OCI-LY7 (cell line): ENCODE measurements around the gene FAM204A. TPM values are rescaled to one million over a fixed set of nuclear protein-coding genes. Genes with fewer than 3 reads are reported as not detected.

Experiments
- BruUV-seq: library from RNA; stranded (reverse); fragments of 400-500 nt; replicated peaks from 2 replicates; lab custom pipeline; 2021; lab: Mats Ljungman, UMichigan
- CTCF ChIA-PET: fragments of 300-600 bp; sonication (Branson Sonifier 250); formaldehyde crosslinking; loops from one replicate; lab custom pipeline; 2022; ENCODE audit warnings: antibody characterized with exemption; ENCODE audit not compliant: unreplicated experiment; lab: Charles Lee
- POLR2A ChIA-PET: fragments of 300-600 bp; sonication (Branson Sonifier 250); formaldehyde crosslinking; loops from one replicate; lab custom pipeline; 2022; ENCODE audit warnings: antibody characterized with exemption; lab: Charles Lee
- DNase-seq: peaks from one replicate; pipeline ENCODE4 v3.0.0-alpha.2; 2015; ENCODE audit warnings: low spot score
- H2AFZ ChIP-seq: fragments of 200-600 bp; sonication (generic), shearing (Covaris generic); 2 replicates; pipeline ENCODE4 v1.6.1; 2014; ENCODE audit warnings: mild to moderate bottlenecking, antibody characterized with exemption, low read length, moderate library complexity
- H3K27ac ChIP-seq: fragments of 200-600 bp; sonication (generic); 2 replicates; pipeline ENCODE4 v1.5.1; 2014; ENCODE audit warnings: mixed run types, low read depth, mild to moderate bottlenecking, moderate library complexity, low read length, inconsistent platforms; ENCODE audit not compliant: poor library complexity, severe bottlenecking
- H3K36me3 ChIP-seq: fragments of 200-600 bp; sonication (generic); 2 replicates; pipeline ENCODE4 v1.6.1; 2014; ENCODE audit warnings: mild to moderate bottlenecking, antibody characterized with exemption, low read length, moderate library complexity, mixed read lengths; ENCODE audit not compliant: insufficient read depth
- H3K4me1 ChIP-seq: fragments of 200-600 bp; sonication (generic); 2 replicates; pipeline ENCODE4 v1.5.1; 2014; ENCODE audit warnings: mild to moderate bottlenecking, low read length; ENCODE audit not compliant: insufficient read depth, poor library complexity, severe bottlenecking
- H3K4me2 ChIP-seq: fragments of 200-600 bp; sonication (generic); 2 replicates; pipeline ENCODE4 v1.6.1; 2014; ENCODE audit warnings: mild to moderate bottlenecking, low read length
- H3K4me3 ChIP-seq: fragments of 200-600 bp; sonication (generic); 2 replicates; pipeline ENCODE4 v1.5.1; 2014; ENCODE audit warnings: mild to moderate bottlenecking, low read depth, low read length; ENCODE audit not compliant: poor library complexity, severe bottlenecking
- H3K79me2 ChIP-seq: fragments of 200-600 bp; sonication (generic); 2 replicates; pipeline ENCODE4 v1.6.1; 2016; ENCODE audit warnings: low read depth, mild to moderate bottlenecking, low read length, moderate library complexity, mixed read lengths; ENCODE audit not compliant: insufficient read depth
- H3K9me2 ChIP-seq: fragments of 200-600 bp; sonication (generic); 2 replicates; pipeline ENCODE4 v1.6.1; 2016; ENCODE audit warnings: mild to moderate bottlenecking, low read length, mixed read lengths; ENCODE audit not compliant: insufficient read depth
- H3K9me3 ChIP-seq: fragments of 200-600 bp; sonication (generic); 2 replicates; pipeline ENCODE4 v1.6.1; 2014; ENCODE audit warnings: mild to moderate bottlenecking, mixed run types, low read length, mixed read lengths
- H4K20me1 ChIP-seq: fragments of 200-600 bp; sonication (generic); 2 replicates; pipeline ENCODE4 v1.6.1; 2014; ENCODE audit warnings: mild to moderate bottlenecking, antibody characterized with exemption, low read length, moderate library complexity, mixed read lengths; ENCODE audit not compliant: insufficient read depth
- EZH2phosphoT487 ChIP-seq: fragments of 200-600 bp; sonication (generic); IDR thresholded peaks from 2 replicates; pipeline ENCODE4 v1.6.1; 2018; ENCODE audit warnings: low read depth, borderline replicate concordance, mild to moderate bottlenecking, mixed run types, antibody characterized with exemption, low read length, moderate library complexity, mixed read lengths
- intact Hi-C: fragments of 100-400 bp; cut with micrococcal nuclease; formaldehyde crosslinking; loops from one replicate; pipeline ENCODE4 v1.10.0; 2022; ENCODE audit not compliant: unreplicated experiment
- total RNA-seq, 2 experiments: library from RNA; depleted of rRNA in 1 of 2; stranded (reverse); fragments of >200 nt in 1 of 2; shearing (Covaris generic) in 1 of 2; gene quantifications; 2 replicates each; pipeline ENCODE4 v1.2.3, GENCODE V29; 2014 to 2022
- TF ChIP-seq, protein P1 (sequence below): fragments of 200-600 bp; sonication (generic); conservative IDR thresholded peaks from 2 replicates; pipeline ENCODE4 v1.5.1; 2014; ENCODE audit warnings: mild to moderate bottlenecking, antibody characterized with exemption, low read length, moderate library complexity, mixed read lengths

Gene FAM204A
- total RNA-seq, 2 experiments from 2014 or later, result 32.4 to 44.9 TPM

DNA sequence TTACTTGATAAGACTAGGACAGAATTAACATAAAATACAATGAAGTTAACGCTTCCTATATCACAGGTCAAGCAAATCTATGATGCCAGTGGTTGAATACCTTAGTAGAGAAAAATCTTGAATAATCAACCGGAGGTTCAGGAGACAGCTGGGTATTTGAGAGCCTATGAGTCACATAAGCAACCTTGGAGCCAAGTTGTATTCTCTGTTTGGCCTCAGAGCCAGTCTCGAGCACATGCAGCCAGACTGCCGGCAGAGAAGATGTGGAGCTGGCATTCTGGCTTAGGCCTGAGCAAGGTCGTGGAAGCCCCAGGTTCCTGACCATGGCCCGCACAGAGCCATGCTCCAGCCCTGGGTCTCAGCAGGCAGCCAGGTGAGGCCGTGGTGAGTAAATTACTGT is 90.3 kb downstream of the FAM204A start:
- intact Hi-C loops, result no loop called here
- Histone ChIP-seq H3K79me2 (no peaks in the 10 kb centered on the region), H4K20me1 (no peaks in the 10 kb centered on the region), H3K9me3 (no peaks in the 10 kb centered on the region), H3K4me2 (no peak overlapping the region), H2AFZ (no peak overlapping the region), H3K36me3 (no peaks in the 10 kb centered on the region), H3K4me1 (no peaks in the 10 kb centered on the region), H3K4me3 (no peak overlapping the region), H3K27ac (no peak overlapping the region), H3K9me2 (no peaks in the 10 kb centered on the region)
- ChIA-PET CTCF (no interaction called here), POLR2A (no interaction called here)
- no TSS peak for BruUV-seq
- no peak for DNase-seq
- no peak for TF ChIP-seq EZH2phosphoT487
- TF ChIP-seq, protein P1, sequence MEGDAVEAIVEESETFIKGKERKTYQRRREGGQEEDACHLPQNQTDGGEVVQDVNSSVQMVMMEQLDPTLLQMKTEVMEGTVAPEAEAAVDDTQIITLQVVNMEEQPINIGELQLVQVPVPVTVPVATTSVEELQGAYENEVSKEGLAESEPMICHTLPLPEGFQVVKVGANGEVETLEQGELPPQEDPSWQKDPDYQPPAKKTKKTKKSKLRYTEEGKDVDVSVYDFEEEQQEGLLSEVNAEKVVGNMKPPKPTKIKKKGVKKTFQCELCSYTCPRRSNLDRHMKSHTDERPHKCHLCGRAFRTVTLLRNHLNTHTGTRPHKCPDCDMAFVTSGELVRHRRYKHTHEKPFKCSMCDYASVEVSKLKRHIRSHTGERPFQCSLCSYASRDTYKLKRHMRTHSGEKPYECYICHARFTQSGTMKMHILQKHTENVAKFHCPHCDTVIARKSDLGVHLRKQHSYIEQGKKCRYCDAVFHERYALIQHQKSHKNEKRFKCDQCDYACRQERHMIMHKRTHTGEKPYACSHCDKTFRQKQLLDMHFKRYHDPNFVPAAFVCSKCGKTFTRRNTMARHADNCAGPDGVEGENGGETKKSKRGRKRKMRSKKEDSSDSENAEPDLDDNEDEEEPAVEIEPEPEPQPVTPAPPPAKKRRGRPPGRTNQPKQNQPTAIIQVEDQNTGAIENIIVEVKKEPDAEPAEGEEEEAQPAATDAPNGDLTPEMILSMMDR, result no peak

- intact Hi-C loops, result loop anchor here (10.0 kb wide), 1 partner anchor 385 kb away; no protein-coding TSS in a partner anchor
- no peaks in the 10 kb centered on the region for H3K4me1 ChIP-seq
- no peaks in the 10 kb centered on the region for H3K9me2 ChIP-seq
- H4K20me1 ChIP-seq, result no peaks in the 10 kb centered on the region
- no peak overlapping the region for H3K27ac ChIP-seq
- no peak overlapping the region for H3K4me2 ChIP-seq
- BruUV-seq, result no TSS peak
- H3K79me2 ChIP-seq, result no peaks in the 10 kb centered on the region
- no peak overlapping the region for H2AFZ ChIP-seq
- H3K9me3 ChIP-seq, result no peaks in the 10 kb centered on the region
- H3K4me3 ChIP-seq, result no peak overlapping the region
- POLR2A ChIA-PET, result no interaction called here
- CTCF ChIA-PET, result no interaction called here
- no peak for DNase-seq
- no peaks in the 10 kb centered on the region for H3K36me3 ChIP-seq
- TF ChIP-seq, protein P1, result no peak
- no peak for TF ChIP-seq EZH2phosphoT487
Observed at GRCh38 chr10:118249714-118250113, 92.4 kb downstream of the FAM204A start.
